ENCODE results near the gene PIGK.

The PIGK gene

DNA sequence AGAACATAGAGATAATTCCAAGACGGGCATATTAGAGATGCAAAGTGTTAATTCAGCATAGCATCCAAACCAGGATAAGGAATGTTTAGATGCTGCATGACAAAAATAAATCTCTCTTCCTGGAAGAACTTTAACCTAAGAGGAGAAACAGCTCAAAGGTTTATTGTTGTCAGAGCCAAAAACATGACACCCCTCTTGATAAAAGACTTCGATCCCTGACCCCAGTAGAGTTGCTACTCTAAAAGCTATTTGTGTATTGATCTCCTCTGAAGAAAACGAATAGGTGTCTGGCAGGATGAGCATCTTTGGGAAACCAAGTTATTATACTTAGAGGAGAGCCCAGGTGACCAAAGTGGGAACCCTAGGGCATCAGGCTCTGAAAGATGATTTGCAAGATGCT lies 158.1 kb downstream of the PIGK start:
- H3K4me1 ChIP-seq (ENCODE audit: control insufficient read depth, insufficient read depth, low read length), result no peaks in the 10 kb centered on the region
- DNase-seq (ENCODE audit: low read depth), result no peak
- H3K36me3 ChIP-seq (ENCODE audit: control insufficient read depth, insufficient read depth, low read length, severe bottlenecking), result no peaks in the 10 kb centered on the region
- no peak overlapping the region for H3K9ac ChIP-seq (ENCODE audit: low read length)
- no peaks in the 10 kb centered on the region for H3K9me3 ChIP-seq (ENCODE audit: control insufficient read depth, low read length)
- H3K4me3 ChIP-seq (ENCODE audit: low read length), result no peak overlapping the region
- peaks cover 5% of the 10 kb centered on the region for H3K27me3 ChIP-seq (replicated peaks; ENCODE audit: control insufficient read depth, insufficient read depth, low read length)

DNA sequence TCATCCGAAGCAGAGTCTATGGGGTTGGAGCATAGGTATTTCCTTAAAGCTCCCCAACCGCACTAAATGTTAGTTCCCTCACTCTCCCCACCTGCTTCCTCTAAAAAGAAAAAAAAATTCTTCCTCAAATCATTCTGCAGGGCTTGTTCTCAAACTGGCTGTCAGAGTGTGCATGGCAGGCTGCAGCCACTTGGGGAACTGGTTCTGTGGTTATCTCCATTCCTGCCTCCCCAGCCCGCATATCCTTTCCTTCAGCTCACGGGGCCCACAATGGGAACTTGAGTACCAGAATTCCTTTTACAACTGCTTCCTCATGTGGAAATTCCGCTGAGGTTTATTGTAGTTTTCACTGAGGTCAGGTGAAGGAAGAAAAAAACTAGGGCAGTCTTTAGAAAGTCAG lies 159.2 kb downstream of the PIGK start:
- Histone ChIP-seq H3K4me3 (ENCODE audit: low read length) (no peak overlapping the region), H3K9ac (ENCODE audit: low read length) (no peak overlapping the region), H3K36me3 (ENCODE audit: control insufficient read depth, insufficient read depth, low read length, severe bottlenecking) (no peaks in the 10 kb centered on the region), H3K27me3 (replicated peaks; ENCODE audit: control insufficient read depth, insufficient read depth, low read length) (peaks cover 5% of the 10 kb centered on the region), H3K4me1 (ENCODE audit: control insufficient read depth, insufficient read depth, low read length) (no peaks in the 10 kb centered on the region), H3K9me3 (ENCODE audit: control insufficient read depth, low read length) (no peaks in the 10 kb centered on the region)
- DNase-seq (ENCODE audit: low read depth), result no peak

DNA sequence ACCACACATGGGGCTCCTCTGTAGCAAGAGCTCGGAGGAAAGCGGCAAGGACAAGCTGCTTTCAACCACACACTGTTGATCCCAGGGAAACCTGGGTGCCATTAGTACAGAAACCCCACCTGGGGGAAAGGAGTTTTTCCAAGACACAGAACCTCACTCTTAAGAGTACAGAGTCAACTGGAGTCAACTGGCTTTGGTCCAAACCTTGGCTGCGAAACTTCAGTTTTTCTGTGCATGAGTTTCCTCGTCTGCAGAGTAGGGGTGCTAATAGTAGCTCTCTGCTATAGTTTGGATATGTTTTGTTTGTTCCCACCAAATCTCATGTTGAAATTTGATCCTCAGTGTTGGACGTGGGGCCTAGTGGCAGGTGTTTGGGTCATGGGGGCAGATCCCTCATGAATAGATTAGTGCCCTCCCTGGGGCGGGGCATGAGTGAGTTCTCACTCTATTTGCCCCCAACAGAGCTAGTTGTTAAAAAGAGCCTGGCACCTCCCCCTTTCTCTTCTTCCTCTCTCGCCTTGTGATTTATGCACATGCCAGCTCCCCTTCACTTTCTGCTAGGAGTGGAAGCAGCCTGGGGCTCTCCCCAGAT lies 161.1 kb downstream of the PIGK start:
- Histone ChIP-seq H3K36me3 (ENCODE audit: control insufficient read depth, insufficient read depth, low read length, severe bottlenecking) (no peaks in the 10 kb centered on the region), H3K27me3 (replicated peaks; ENCODE audit: control insufficient read depth, insufficient read depth, low read length) (peaks cover 5% of the 10 kb centered on the region), H3K9ac (ENCODE audit: low read length) (no peak overlapping the region), H3K4me3 (ENCODE audit: low read length) (no peak overlapping the region), H3K4me1 (ENCODE audit: control insufficient read depth, insufficient read depth, low read length) (no peaks in the 10 kb centered on the region), H3K9me3 (ENCODE audit: control insufficient read depth, low read length) (peaks cover 4% of the 10 kb centered on the region)
- no peak for DNase-seq (ENCODE audit: low read depth)

DNA sequence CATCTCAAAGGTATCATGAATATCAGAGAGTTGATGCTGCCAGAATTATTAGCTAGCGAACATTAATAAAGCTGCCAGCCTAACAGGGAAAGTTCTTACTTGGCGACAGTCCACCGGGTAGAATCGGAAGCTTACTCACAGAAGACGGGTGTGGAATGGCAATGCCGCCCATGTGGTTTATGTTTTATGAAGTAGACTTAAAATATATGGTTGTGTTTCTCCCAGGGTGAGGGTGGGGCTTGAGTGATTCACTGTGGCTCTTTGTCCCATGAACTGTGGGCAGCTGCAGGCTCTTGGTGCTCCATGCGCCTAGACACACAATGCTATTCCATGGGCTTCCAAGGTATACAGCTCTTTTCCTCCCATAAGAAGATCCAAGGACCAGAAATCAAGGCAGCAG lies 162.7 kb downstream of the PIGK start:
- no peaks in the 10 kb centered on the region for H3K36me3 ChIP-seq (ENCODE audit: control insufficient read depth, insufficient read depth, low read length, severe bottlenecking)
- peaks cover 4% of the 10 kb centered on the region for H3K9me3 ChIP-seq (ENCODE audit: control insufficient read depth, low read length)
- no peak overlapping the region for H3K4me3 ChIP-seq (ENCODE audit: low read length)
- peaks cover 5% of the 10 kb centered on the region for H3K27me3 ChIP-seq (replicated peaks; ENCODE audit: control insufficient read depth, insufficient read depth, low read length)
- no peak for DNase-seq (ENCODE audit: low read depth)
- H3K4me1 ChIP-seq (ENCODE audit: control insufficient read depth, insufficient read depth, low read length), result no peaks in the 10 kb centered on the region
- no peak overlapping the region for H3K9ac ChIP-seq (ENCODE audit: low read length)

DNA sequence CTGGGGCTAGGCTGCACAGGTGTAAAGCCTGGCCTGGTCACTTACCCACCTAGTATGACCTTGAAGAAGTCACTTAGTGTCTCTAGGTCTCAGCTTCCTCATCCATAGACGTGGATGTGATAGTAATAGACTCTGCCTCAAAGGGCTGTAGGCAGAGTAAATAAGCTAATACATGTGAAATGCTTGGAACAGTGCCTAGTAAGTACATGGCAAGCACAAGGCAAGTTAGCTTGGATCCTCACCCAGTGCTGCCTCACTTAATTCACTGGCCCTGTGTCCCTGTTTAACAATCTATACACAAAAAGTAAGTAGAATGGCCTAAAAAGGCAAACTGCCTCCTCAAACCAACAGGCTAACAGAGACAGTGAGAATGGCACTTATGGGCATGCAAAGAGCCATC lies 167.8 kb downstream of the PIGK start:
- Histone ChIP-seq H3K27me3 (replicated peaks; ENCODE audit: control insufficient read depth, insufficient read depth, low read length) (peaks cover 5% of the 10 kb centered on the region), H3K9me3 (ENCODE audit: control insufficient read depth, low read length) (peaks cover 4% of the 10 kb centered on the region), H3K4me3 (ENCODE audit: low read length) (no peak overlapping the region), H3K36me3 (ENCODE audit: control insufficient read depth, insufficient read depth, low read length, severe bottlenecking) (no peaks in the 10 kb centered on the region), H3K9ac (ENCODE audit: low read length) (no peak overlapping the region), H3K4me1 (ENCODE audit: control insufficient read depth, insufficient read depth, low read length) (no peaks in the 10 kb centered on the region)
- no peak for DNase-seq (ENCODE audit: low read depth)

DNA sequence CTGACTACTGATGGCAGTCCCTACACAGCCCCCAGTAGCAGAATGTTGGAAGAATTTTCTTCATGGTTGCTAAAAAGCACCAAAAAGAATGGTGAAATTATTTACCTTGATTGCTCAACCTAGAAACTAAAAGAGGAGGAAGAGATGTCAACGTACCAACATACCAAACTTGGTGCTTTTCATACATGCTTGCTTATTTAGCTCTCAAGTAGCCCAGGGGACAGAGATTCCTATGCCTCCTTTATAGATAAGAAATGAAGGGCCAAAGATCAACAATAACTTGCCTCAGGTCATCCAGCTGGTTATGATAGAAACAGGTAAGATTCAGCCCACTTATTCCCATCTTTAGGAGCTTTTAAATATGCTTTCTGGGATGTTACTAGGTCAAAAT lies 170.6 kb downstream of the PIGK start:
- Histone ChIP-seq H3K4me3 (ENCODE audit: low read length) (no peak overlapping the region), H3K4me1 (ENCODE audit: control insufficient read depth, insufficient read depth, low read length) (no peaks in the 10 kb centered on the region), H3K9me3 (ENCODE audit: control insufficient read depth, low read length) (no peaks in the 10 kb centered on the region), H3K36me3 (ENCODE audit: control insufficient read depth, insufficient read depth, low read length, severe bottlenecking) (no peaks in the 10 kb centered on the region), H3K9ac (ENCODE audit: low read length) (no peak overlapping the region), H3K27me3 (replicated peaks; ENCODE audit: control insufficient read depth, insufficient read depth, low read length) (peaks cover 5% of the 10 kb centered on the region)
- no peak for DNase-seq (ENCODE audit: low read depth)

DNA sequence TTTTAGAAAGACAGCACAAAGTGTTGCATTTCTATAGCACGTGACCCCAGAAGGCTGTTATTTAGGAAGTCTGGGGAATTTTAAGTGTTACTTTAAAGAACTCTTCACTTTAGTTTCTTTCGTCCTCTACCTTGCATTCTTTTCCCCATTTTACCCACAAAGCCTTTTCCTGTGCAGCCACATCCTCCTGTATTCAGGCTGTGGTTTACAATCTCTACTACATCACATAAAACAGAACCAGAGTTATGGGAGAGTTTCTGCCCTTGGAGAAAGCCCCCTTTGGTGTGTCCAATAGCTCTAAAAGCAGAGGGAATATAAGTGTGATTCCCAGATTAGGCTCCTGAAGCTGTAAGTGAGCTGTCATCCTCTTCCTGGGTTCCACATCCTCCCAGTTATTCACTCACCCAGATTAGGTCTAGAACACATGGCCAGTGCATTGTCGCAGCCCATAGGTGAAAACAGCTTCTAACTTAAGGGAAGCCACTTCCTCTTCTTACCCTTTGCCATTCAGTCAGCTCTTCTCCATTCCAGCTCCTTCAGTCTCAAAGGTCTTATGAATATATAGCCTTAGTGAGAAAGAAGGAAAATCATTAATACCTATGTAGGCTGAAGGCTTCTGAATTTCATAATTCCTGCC lies 171.1 kb downstream of the PIGK start:
- H3K9me3 ChIP-seq (ENCODE audit: control insufficient read depth, low read length), result no peaks in the 10 kb centered on the region
- H3K36me3 ChIP-seq (ENCODE audit: control insufficient read depth, insufficient read depth, low read length, severe bottlenecking), result no peaks in the 10 kb centered on the region
- no peak overlapping the region for H3K4me3 ChIP-seq (ENCODE audit: low read length)
- no peak overlapping the region for H3K9ac ChIP-seq (ENCODE audit: low read length)
- H3K4me1 ChIP-seq (ENCODE audit: control insufficient read depth, insufficient read depth, low read length), result no peaks in the 10 kb centered on the region
- DNase-seq (ENCODE audit: low read depth), result no peak
- peaks cover 5% of the 10 kb centered on the region for H3K27me3 ChIP-seq (replicated peaks; ENCODE audit: control insufficient read depth, insufficient read depth, low read length)

DNA sequence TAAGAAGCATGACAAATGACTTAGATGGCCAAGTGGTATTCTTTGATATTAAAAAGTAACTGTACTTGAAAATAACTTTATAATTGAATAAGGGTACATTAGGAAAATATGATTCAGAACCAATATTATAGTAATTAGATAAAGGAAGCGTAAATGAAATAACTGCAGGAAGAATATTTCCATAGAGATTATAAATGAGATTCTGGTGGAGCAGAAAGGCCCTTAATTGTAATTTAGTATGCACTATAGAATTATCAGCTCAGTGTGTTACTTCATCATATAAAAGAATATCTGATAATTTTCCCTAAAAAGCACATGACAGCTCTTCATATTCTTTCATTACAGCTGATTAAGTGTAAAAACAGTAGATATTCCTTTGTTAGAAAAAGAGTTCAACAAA lies 171.7 kb downstream of the PIGK start:
- Histone ChIP-seq H3K9ac (ENCODE audit: low read length) (no peak overlapping the region), H3K27me3 (replicated peaks; ENCODE audit: control insufficient read depth, insufficient read depth, low read length) (peaks cover 5% of the 10 kb centered on the region), H3K9me3 (ENCODE audit: control insufficient read depth, low read length) (no peaks in the 10 kb centered on the region), H3K4me1 (ENCODE audit: control insufficient read depth, insufficient read depth, low read length) (no peaks in the 10 kb centered on the region), H3K4me3 (ENCODE audit: low read length) (no peak overlapping the region), H3K36me3 (ENCODE audit: control insufficient read depth, insufficient read depth, low read length, severe bottlenecking) (no peaks in the 10 kb centered on the region)
- DNase-seq (ENCODE audit: low read depth), result no peak

DNA sequence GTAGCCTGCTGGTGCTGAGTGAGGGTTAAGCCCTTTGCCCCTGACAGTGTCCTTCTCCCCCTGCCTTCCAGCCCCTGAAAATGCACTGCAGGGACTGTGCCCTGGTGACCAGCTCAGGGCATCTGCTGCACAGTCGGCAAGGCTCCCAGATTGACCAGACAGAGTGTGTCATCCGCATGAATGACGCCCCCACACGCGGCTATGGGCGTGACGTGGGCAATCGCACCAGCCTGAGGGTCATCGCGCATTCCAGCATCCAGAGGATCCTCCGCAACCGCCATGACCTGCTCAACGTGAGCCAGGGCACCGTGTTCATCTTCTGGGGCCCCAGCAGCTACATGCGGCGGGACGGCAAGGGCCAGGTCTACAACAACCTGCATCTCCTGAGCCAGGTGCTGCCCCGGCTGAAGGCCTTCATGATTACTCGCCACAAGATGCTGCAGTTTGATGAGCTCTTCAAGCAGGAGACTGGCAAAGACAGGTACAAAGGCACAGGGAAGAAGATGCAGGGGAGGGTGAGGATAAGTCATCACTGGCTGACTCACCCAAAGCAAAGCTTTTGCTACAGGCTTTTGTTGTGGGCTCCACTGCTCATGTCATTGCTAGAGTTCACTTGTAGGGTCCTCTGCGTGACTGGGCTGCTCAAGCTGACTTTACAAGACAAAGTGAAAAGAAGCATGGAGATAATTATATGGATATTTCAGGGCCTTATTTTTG lies 174.9 kb downstream of the PIGK start:
- H3K36me3 ChIP-seq (ENCODE audit: control insufficient read depth, insufficient read depth, low read length, severe bottlenecking), result no peaks in the 10 kb centered on the region
- no peaks in the 10 kb centered on the region for H3K9me3 ChIP-seq (ENCODE audit: control insufficient read depth, low read length)
- DNase-seq (ENCODE audit: low read depth), result no peak
- no peak overlapping the region for H3K9ac ChIP-seq (ENCODE audit: low read length)
- no peak overlapping the region for H3K4me3 ChIP-seq (ENCODE audit: low read length)
- peaks cover 5% of the 10 kb centered on the region for H3K27me3 ChIP-seq (replicated peaks; ENCODE audit: control insufficient read depth, insufficient read depth, low read length)
- H3K4me1 ChIP-seq (ENCODE audit: control insufficient read depth, insufficient read depth, low read length), result peaks cover 7% of the 10 kb centered on the region

DNA sequence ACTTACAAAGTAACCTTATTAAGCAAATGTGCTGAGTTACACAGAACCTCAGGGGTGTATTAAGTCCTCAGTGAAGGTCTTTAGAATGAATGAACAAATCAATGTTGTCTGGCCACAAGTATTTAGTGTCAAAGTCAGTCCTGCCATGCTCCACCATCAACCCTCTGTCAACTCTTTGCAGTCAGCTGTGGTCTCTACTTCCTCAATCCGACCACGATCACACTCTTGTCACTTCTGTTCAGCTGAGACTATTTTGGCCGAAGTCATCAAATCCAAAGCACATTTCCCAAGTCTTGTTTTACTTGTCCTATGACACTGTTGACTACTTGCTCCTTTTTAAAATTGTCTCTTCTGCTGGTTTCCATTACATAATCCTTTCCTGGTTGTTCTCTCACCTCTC lies 178.4 kb downstream of the PIGK start:
- DNase-seq (ENCODE audit: low read depth), result no peak
- Histone ChIP-seq H3K9ac (ENCODE audit: low read length) (no peak overlapping the region), H3K36me3 (ENCODE audit: control insufficient read depth, insufficient read depth, low read length, severe bottlenecking) (no peaks in the 10 kb centered on the region), H3K4me3 (ENCODE audit: low read length) (no peak overlapping the region), H3K27me3 (replicated peaks; ENCODE audit: control insufficient read depth, insufficient read depth, low read length) (no peaks in the 10 kb centered on the region), H3K4me1 (ENCODE audit: control insufficient read depth, insufficient read depth, low read length) (peaks cover 7% of the 10 kb centered on the region), H3K9me3 (ENCODE audit: control insufficient read depth, low read length) (no peaks in the 10 kb centered on the region)

DNA sequence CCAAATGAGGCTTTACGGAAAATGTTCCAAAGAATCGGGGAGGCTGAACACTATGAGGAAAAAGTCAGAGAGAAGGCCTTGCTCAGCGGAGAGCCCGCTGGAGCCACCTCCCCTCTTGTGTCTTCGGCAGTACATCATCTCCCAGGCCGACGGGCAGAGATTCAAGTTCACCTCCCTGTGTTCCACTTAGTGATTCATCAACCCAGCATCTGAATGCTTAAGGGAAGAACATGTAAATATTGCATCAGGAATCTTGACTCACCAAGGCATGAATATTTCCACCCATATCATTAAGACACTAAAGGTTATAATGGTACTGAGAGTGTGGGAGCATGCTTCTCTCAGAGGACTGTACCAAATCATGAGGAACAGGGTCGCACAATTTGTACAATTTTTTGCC lies 179.5 kb downstream of the PIGK start:
- peak; percentile 96 for DNase-seq (ENCODE audit: low read depth)
- Histone ChIP-seq H3K9ac (ENCODE audit: low read length) (no peak overlapping the region), H3K27me3 (replicated peaks; ENCODE audit: control insufficient read depth, insufficient read depth, low read length) (no peaks in the 10 kb centered on the region), H3K9me3 (ENCODE audit: control insufficient read depth, low read length) (no peaks in the 10 kb centered on the region), H3K4me1 (ENCODE audit: control insufficient read depth, insufficient read depth, low read length) (peaks cover 7% of the 10 kb centered on the region), H3K36me3 (ENCODE audit: control insufficient read depth, insufficient read depth, low read length, severe bottlenecking) (no peaks in the 10 kb centered on the region), H3K4me3 (ENCODE audit: low read length) (no peak overlapping the region)
